Measurements from ENCODE around the gene CDA.

GRCh38 chr1:20633190-20634064, 44.5 kb downstream of the CDA start, which contains the start of gene PINK1:
- TF ChIP-seq, protein P1, sequence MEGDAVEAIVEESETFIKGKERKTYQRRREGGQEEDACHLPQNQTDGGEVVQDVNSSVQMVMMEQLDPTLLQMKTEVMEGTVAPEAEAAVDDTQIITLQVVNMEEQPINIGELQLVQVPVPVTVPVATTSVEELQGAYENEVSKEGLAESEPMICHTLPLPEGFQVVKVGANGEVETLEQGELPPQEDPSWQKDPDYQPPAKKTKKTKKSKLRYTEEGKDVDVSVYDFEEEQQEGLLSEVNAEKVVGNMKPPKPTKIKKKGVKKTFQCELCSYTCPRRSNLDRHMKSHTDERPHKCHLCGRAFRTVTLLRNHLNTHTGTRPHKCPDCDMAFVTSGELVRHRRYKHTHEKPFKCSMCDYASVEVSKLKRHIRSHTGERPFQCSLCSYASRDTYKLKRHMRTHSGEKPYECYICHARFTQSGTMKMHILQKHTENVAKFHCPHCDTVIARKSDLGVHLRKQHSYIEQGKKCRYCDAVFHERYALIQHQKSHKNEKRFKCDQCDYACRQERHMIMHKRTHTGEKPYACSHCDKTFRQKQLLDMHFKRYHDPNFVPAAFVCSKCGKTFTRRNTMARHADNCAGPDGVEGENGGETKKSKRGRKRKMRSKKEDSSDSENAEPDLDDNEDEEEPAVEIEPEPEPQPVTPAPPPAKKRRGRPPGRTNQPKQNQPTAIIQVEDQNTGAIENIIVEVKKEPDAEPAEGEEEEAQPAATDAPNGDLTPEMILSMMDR (IDR thresholded peaks at IDR 0.05), result peak in 5 of 7 experiments; percentile 85 to 100 (median 98)
- TF ChIP-seq EP300 (IDR thresholded peaks at IDR 0.05) (no peak), POLR2A (IDR thresholded peaks at IDR 0.05) (no peak), POLR2AphosphoS5 (IDR thresholded peaks at IDR 0.05) (peak; percentile 32 to 83 (median 77))

All from stomach (tissue), 4 donors.